HG02759 (cell line): Measurements from ENCODE around the gene FZD7.

Experiments
- ATAC-seq: cut with Tn5 transposase; IDR thresholded peaks from one replicate; pipeline ENCODE4 v1.9.1; 2021; ENCODE audit warnings: mild to moderate bottlenecking, moderate library complexity; ENCODE audit not compliant: unreplicated experiment

FZD7 gene

GRCh38 chr2:202033317-202034248 lies at the start of gene FZD7:
FZD7 (plus strand) TSS chr2:202033855; CDS start chr2:202034648, 793 bp downstream.
- ATAC-seq, result peak; percentile 84

GRCh38 chr2:201984333-201984732 lies 49.3 kb upstream of the FZD7 start:
- no peak for ATAC-seq

GRCh38 chr2:201984800-201985525 lies 48.7 kb upstream of the FZD7 start:
- no peak for ATAC-seq

GRCh38 chr2:201985728-201986462 lies 47.8 kb upstream of the FZD7 start:
- ATAC-seq, result no peak

- no peak for ATAC-seq
These were observed 47.3 kb upstream of the FZD7 start for GRCh38 chr2:201986463-201986735.

- no peak for ATAC-seq
These were observed 46.2 kb upstream of the FZD7 start for GRCh38 chr2:201987426-201987825.

- no peak for ATAC-seq
These were observed 43.6 kb upstream of the FZD7 start for GRCh38 chr2:201990069-201990468.

GRCh38 chr2:201992960-201993359 lies 40.7 kb upstream of the FZD7 start:
- ATAC-seq, result no peak

GRCh38 chr2:201994973-201995638 lies 38.5 kb upstream of the FZD7 start:
- ATAC-seq, result no peak

GRCh38 chr2:201996006-201996405 lies 37.6 kb upstream of the FZD7 start:
- no peak for ATAC-seq

GRCh38 chr2:201996679-201997314 lies 36.9 kb upstream of the FZD7 start:
- no peak for ATAC-seq

GRCh38 chr2:201999279-201999678 lies 34.4 kb upstream of the FZD7 start:
- no peak for ATAC-seq

GRCh38 chr2:202001826-202002225 lies 31.8 kb upstream of the FZD7 start:
- no peak for ATAC-seq

GRCh38 chr2:202002381-202002780 lies 31.3 kb upstream of the FZD7 start:
- ATAC-seq, result no peak

- ATAC-seq, result peak; percentile 48
These were observed 28.3 kb upstream of the FZD7 start for GRCh38 chr2:202005272-202005887.

- ATAC-seq, result no peak
These were observed 27.4 kb upstream of the FZD7 start for GRCh38 chr2:202006301-202006700.

- no peak for ATAC-seq
These were observed 26.4 kb upstream of the FZD7 start for GRCh38 chr2:202007015-202007982.

GRCh38 chr2:202007983-202008354 lies 25.7 kb upstream of the FZD7 start:
- ATAC-seq, result no peak

- ATAC-seq, result no peak
These were observed 24.6 kb upstream of the FZD7 start for GRCh38 chr2:202009019-202009481.
